ENCODE data around the gene GPD2. TPM values are rescaled to one million over a fixed set of nuclear protein-coding genes. Genes with fewer than 3 reads are reported as not detected.

The GPD2 gene
- total and polyA plus RNA-seq, 2 of the 13 experiments (the other 11 are each of a cell fraction or from before 2014, with no cell fraction given) = not detected

DNA sequence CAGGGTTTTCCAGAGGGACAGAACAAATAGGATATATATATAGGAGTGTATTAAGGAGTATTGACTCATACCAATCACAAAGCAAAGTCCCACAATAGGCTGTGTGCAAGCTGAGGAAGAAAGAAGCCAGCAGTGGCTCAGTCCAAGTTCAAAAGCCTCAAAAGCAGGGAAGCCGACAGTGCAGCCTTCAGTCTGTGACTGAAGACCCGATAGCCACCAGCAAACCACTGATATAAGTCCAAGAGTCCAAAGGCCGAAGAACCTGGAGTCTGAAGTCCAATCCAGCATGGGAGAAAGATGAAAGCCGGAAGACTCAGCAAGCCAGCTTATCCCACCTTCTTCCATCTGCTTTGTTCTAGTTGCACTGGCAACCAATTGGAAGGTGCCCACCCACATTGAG, 39.0 kb upstream of the GPD2 start:
- Histone ChIP-seq H4K20me1 (ENCODE audit: insufficient read depth, low read length) (0 out of 2 replicates have a peak, but pooled peaks cover 3% of the 10 kb centered on the region), H3K9ac (ENCODE audit: insufficient read depth, low read depth, low read length) (no peak overlapping the region), H3K9me3 (ENCODE audit: low read length) (no peaks in the 10 kb centered on the region), H3K4me1 (ENCODE audit: insufficient read depth, low read length) (peaks cover 27% of the 10 kb centered on the region), H2AFZ (ENCODE audit: low read length) (no peak overlapping the region), H3K4me2 (ENCODE audit: low read depth, low read length) (no peak overlapping the region), H3K36me3 (replicated peaks in 1 of 2; ENCODE audit: control insufficient read depth in 1 of 2, insufficient read depth in 2 of 2, low read length in 2 of 2) (no peaks in the 10 kb centered on the region), H3K4me3 (replicated peaks in 1 of 3; ENCODE audit: insufficient read depth in 1 of 3, low read depth in 2 of 3, low read length in 3 of 3) (no peak overlapping the region), H3K27ac (ENCODE audit: extremely low read length, insufficient read depth, low read length) (no peak overlapping the region), H3K27me3 (ENCODE audit: control insufficient read depth in 1 of 2, insufficient read depth in 2 of 2, low read length in 2 of 2) (peaks cover 0 to 8% of the 10 kb centered on the region in 2 experiments; a peak in 1 of 5 replicates), H3K79me2 (ENCODE audit: insufficient read depth, low read length) (no peaks in the 10 kb centered on the region)
- ChIA-PET POLR2A (no interaction called here), CTCF (ENCODE audit: low intra/inter-chr PET ratio, low total read pairs) (no interaction called here)
- DNase-seq (ENCODE audit: low spot score) (no peak), FAIRE-seq (no peak), ATAC-seq (no peak)
- TF ChIP-seq HOXA3 (CRISPR knock-in tag; IDR thresholded peaks at IDR 0.05) (no peak), PRPF4 (IDR thresholded peaks at IDR 0.05; ENCODE audit: low read depth, low read length, poor library complexity, severe bottlenecking) (no peak), ZNF7 (CRISPR knock-in tag; IDR thresholded peaks at IDR 0.05) (peak; percentile 53; the same call in 1 of the 2 replicates), ZNF382 (CRISPR knock-in tag; IDR thresholded peaks at IDR 0.05; ENCODE audit: borderline replicate concordance) (no peak), MTA3 (CRISPR knock-in tag; IDR thresholded peaks at IDR 0.05) (no peak)
- WGBS (ENCODE audit: low lambda C conversion rate) = 31% methylated on average over 4 of the region's 4 CpGs
- BruUV-seq (replicated peaks) = no TSS peak
- intact Hi-C loops (cut with micrococcal nuclease; ENCODE audit: unreplicated experiment) = no loop called here
- in situ Hi-C loops (cut with HindIII; ENCODE audit: extremely low pct_ligation_motif_present, low pct_unique_long_range_greater_than_20kb) = no loop called here

DNA sequence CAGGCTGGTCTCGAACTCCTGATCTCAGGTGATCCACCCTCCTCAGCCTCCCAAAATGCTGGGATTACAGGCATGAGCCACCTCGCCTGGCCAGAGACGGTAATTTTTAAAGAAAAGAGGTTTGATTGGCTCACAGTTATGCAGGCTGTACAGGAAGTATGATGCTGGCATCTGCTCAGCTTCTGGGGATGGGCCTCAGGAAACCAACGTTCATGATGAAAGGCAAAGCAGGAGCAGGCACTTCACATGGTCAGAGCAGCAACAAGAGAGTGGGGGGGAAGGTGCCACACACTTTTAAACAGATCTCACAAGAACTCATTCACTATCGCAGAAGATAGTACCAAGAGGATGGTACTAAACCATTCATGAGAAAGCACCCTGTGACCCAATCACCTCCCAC, 38.0 kb upstream of the GPD2 start:
- in situ Hi-C loops (cut with HindIII; ENCODE audit: extremely low pct_ligation_motif_present, low pct_unique_long_range_greater_than_20kb) (no loop called here), intact Hi-C loops (cut with micrococcal nuclease; ENCODE audit: unreplicated experiment) (no loop called here)
- H3K79me2 ChIP-seq (ENCODE audit: insufficient read depth, low read length) = no peaks in the 10 kb centered on the region
- H3K9ac ChIP-seq (ENCODE audit: insufficient read depth, low read depth, low read length) = no peak overlapping the region
- 44% methylated on average over 5 of the region's 5 CpGs for WGBS (ENCODE audit: low lambda C conversion rate)
- DNase-seq (ENCODE audit: low spot score) (no peak), ATAC-seq (no peak), FAIRE-seq (no peak)
- H3K27ac ChIP-seq (ENCODE audit: extremely low read length, insufficient read depth, low read length) = no peak overlapping the region
- BruUV-seq (replicated peaks) = no TSS peak
- ChIA-PET POLR2A (no interaction called here), CTCF (ENCODE audit: low intra/inter-chr PET ratio, low total read pairs) (no interaction called here)
- no peak overlapping the region for H3K4me2 ChIP-seq (ENCODE audit: low read depth, low read length)
- peaks cover 29% of the 10 kb centered on the region for H3K4me1 ChIP-seq (ENCODE audit: insufficient read depth, low read length)
- H3K27me3 ChIP-seq (ENCODE audit: control insufficient read depth in 1 of 2, insufficient read depth in 2 of 2, low read length in 2 of 2) = peaks cover 0 to 8% of the 10 kb centered on the region in 2 experiments; a peak in 1 of 5 replicates
- no peak overlapping the region for H2AFZ ChIP-seq (ENCODE audit: low read length)
- H3K9me3 ChIP-seq (ENCODE audit: low read length) = no peaks in the 10 kb centered on the region
- H3K4me3 ChIP-seq (replicated peaks in 1 of 3; ENCODE audit: insufficient read depth in 1 of 3, low read depth in 2 of 3, low read length in 3 of 3) = no peak overlapping the region
- H4K20me1 ChIP-seq (ENCODE audit: insufficient read depth, low read length) = 0 out of 2 replicates have a peak, but pooled peaks cover 3% of the 10 kb centered on the region
- no peaks in the 10 kb centered on the region for H3K36me3 ChIP-seq (replicated peaks in 1 of 2; ENCODE audit: control insufficient read depth in 1 of 2, insufficient read depth in 2 of 2, low read length in 2 of 2)
- TF ChIP-seq, protein P1, sequence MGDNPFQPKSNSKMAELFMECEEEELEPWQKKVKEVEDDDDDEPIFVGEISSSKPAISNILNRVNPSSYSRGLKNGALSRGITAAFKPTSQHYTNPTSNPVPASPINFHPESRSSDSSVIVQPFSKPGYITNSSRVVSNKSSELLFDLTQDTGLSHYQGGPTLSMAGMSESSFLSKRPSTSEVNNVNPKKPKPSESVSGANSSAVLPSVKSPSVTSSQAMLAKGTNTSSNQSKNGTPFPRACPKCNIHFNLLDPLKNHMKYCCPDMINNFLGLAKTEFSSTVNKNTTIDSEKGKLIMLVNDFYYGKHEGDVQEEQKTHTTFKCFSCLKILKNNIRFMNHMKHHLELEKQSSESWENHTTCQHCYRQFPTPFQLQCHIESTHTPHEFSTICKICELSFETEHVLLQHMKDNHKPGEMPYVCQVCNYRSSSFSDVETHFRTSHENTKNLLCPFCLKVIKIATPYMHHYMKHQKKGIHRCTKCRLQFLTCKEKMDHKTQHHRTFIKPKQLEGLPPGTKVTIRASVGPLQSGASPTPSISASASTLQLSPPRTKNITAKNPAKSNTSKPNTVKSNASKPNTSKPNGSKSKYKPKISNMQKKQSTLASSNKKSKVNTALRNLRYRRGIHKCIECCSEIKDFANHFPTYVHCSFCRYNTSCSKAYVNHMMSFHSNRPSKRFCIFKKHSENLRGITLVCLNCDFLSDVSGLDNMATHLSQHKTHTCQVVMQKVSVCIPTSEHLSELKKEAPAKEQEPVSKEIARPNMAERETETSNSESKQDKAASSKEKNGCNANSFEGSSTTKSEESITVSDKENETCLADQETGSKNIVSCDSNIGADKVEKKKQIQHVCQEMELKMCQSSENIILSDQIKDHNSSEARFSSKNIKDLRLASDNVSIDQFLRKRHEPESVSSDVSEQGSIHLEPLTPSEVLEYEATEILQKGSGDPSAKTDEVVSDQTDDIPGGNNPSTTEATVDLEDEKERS (CRISPR knock-in tag; IDR thresholded peaks at IDR 0.05) = no peak
- TF ChIP-seq, protein P2, sequence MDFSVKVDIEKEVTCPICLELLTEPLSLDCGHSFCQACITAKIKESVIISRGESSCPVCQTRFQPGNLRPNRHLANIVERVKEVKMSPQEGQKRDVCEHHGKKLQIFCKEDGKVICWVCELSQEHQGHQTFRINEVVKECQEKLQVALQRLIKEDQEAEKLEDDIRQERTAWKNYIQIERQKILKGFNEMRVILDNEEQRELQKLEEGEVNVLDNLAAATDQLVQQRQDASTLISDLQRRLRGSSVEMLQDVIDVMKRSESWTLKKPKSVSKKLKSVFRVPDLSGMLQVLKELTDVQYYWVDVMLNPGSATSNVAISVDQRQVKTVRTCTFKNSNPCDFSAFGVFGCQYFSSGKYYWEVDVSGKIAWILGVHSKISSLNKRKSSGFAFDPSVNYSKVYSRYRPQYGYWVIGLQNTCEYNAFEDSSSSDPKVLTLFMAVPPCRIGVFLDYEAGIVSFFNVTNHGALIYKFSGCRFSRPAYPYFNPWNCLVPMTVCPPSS (IDR thresholded peaks at IDR 0.05) = no peak
- TF ChIP-seq, protein P3, sequence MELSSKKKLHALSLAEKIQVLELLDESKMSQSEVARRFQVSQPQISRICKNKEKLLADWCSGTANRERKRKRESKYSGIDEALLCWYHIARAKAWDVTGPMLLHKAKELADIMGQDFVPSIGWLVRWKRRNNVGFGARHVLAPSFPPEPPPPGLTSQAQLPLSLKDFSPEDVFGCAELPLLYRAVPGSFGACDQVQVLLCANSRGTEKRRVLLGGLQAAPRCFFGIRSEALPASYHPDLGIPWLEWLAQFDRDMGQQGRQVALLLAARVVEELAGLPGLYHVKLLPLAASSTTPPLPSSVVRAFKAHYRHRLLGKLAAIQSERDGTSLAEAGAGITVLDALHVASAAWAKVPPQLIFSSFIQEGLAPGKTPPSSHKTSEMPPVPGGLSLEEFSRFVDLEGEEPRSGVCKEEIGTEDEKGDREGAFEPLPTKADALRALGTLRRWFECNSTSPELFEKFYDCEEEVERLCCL (CRISPR knock-in tag; IDR thresholded peaks at IDR 0.05; ENCODE audit: borderline replicate concordance) = no peak
- TF ChIP-seq ZNF615 (CRISPR knock-in tag; IDR thresholded peaks at IDR 0.05; ENCODE audit: borderline replicate concordance) (no peak), ZNF10 (CRISPR knock-in tag; IDR thresholded peaks at IDR 0.05; ENCODE audit: borderline replicate concordance, low read depth) (no peak), ZNF224 (CRISPR knock-in tag; IDR thresholded peaks at IDR 0.05) (no peak), KLF6 (CRISPR knock-in tag; IDR thresholded peaks at IDR 0.05) (no peak), NCOA5 (CRISPR knock-in tag; IDR thresholded peaks at IDR 0.05) (no peak), MXD4 (CRISPR knock-in tag; IDR thresholded peaks at IDR 0.05) (no peak), ZNF746 (CRISPR knock-in tag; IDR thresholded peaks at IDR 0.05) (no peak)
